ENCODE results near the gene RBM47. TPM values are rescaled to one million over a fixed set of nuclear protein-coding genes. Genes with fewer than 3 reads are reported as not detected.
"Not testable (repeated sequence)": the region's sequence is repeated elsewhere in the genome, so short reads cannot be mapped to it uniquely, and the experiment has no call there.

The RBM47 gene
- total and polyA plus RNA-seq, 2 donors (not counting 1 experiment from before 2014, with no cell fraction given): 5.6 to 12.9 TPM

GRCh38 chr4:40630335-40631021 lies 814 bp upstream of the RBM47 start:
- H3K79me2 ChIP-seq (ENCODE audit: control insufficient read depth, insufficient read depth, low read length): no peaks in the 10 kb centered on the region
- H3K36me3 ChIP-seq (replicated peaks in 1 of 2; ENCODE audit: control extremely low read depth in 1 of 2, control insufficient read depth in 1 of 2, extremely low read depth in 1 of 2, insufficient read depth in 2 of 2, low read length in 1 of 2): no peaks in the 10 kb centered on the region
- TF ChIP-seq CTCF (IDR thresholded peaks at IDR 0.05) (no peak), EZH2 (IDR thresholded peaks at IDR 0.05; ENCODE audit: borderline replicate concordance, insufficient read depth, low read depth, low read length, poor library complexity, severe bottlenecking) (no peak)
- peak overlapping the region; percentile 78 for H3K9ac ChIP-seq (ENCODE audit: low read length)
- intact Hi-C loops (cut with micrococcal nuclease): loop anchor here (1.0 to 2.0 kb wide), 2 partner anchors 9 to 26 kb away; no protein-coding TSS in a partner anchor
- peak overlapping the region; percentile 59 to 88 (median 70) for H3K4me3 ChIP-seq (ENCODE audit: control extremely low read depth in 1 of 5, extremely low read depth in 1 of 5, insufficient read depth in 1 of 5, low read depth in 2 of 5, low read length in 4 of 5)
- ATAC-seq (ENCODE audit: low read depth): peak; percentile 71
- ChIA-PET POLR2A (interaction anchor here (0.6 kb wide), 2 partner anchors 14 to 122 kb away, joined by 3 to 7 read pairs; no protein-coding TSS in a partner anchor), CTCF (interaction anchor here (0.6 to 1.6 kb wide), 2 partner anchors 18 to 29 kb away, joined by 3 to 4 read pairs; no protein-coding TSS in a partner anchor)
- 4% methylated on average over 40 of the region's 41 CpGs for WGBS (ENCODE audit: insufficient coverage)
- no peaks in the 10 kb centered on the region for H3K27me3 ChIP-seq (replicated peaks in 1 of 4; ENCODE audit: control extremely low read depth in 1 of 4, control insufficient read depth in 3 of 4, insufficient read depth in 4 of 4, low read length in 3 of 4)
- H3K4me2 ChIP-seq (replicated peaks; ENCODE audit: low read depth, low read length, poor library complexity, severe bottlenecking): peak overlapping the region; percentile 98
- no peaks in the 10 kb centered on the region for H4K20me1 ChIP-seq (ENCODE audit: control insufficient read depth, insufficient read depth, low read length, poor library complexity, severe bottlenecking)
- Mint-ChIP-seq H3K27ac (peak overlapping the region; percentile 86), H3K9me3 (ENCODE audit: insufficient read depth) (no peaks in the 10 kb centered on the region), H3K27me3 (peaks cover 4% of the 10 kb centered on the region), H3K4me1 (peaks cover 20% of the 10 kb centered on the region), H3K4me3 (peak overlapping the region; percentile 96)
- no peaks in the 10 kb centered on the region for H3K9me3 ChIP-seq (ENCODE audit: control extremely low read depth in 1 of 3, control insufficient read depth in 2 of 3, insufficient read depth in 1 of 3, low read length in 2 of 3)
- H3K27ac ChIP-seq (ENCODE audit: low read length in 2 of 2): peak overlapping the region; percentile 61 to 72
- peak; percentile 70 for DNase-seq
- peak overlapping the region; percentile 88 for H2AFZ ChIP-seq (ENCODE audit: insufficient read depth, low read depth, low read length, poor library complexity, severe bottlenecking)
- H3K4me1 ChIP-seq (ENCODE audit: control insufficient read depth in 2 of 2, insufficient read depth in 2 of 2, low read length in 2 of 2): peaks cover 14 to 15% of the 10 kb centered on the region in 2 donors

- intact Hi-C loops (cut with micrococcal nuclease): loop anchor here (10.0 kb wide), 2 partner anchors 86 to 574 kb away; partner anchors contain the start of gene N4BP2
- H2AFZ ChIP-seq (ENCODE audit: insufficient read depth, low read depth, low read length, poor library complexity, severe bottlenecking): peak overlapping the region; percentile 88
- no peaks in the 10 kb centered on the region for H3K9me3 ChIP-seq (ENCODE audit: control extremely low read depth in 1 of 3, control insufficient read depth in 2 of 3, insufficient read depth in 1 of 3, low read length in 2 of 3)
- H3K9ac ChIP-seq (ENCODE audit: low read length): peak overlapping the region; percentile 78
- H3K4me3 ChIP-seq (ENCODE audit: control extremely low read depth in 1 of 5, extremely low read depth in 1 of 5, insufficient read depth in 1 of 5, low read depth in 2 of 5, low read length in 4 of 5): peak overlapping the region in 4 of 5 experiments; percentile 62 to 88 (median 76)
- peak overlapping the region; percentile 98 for H3K4me2 ChIP-seq (replicated peaks; ENCODE audit: low read depth, low read length, poor library complexity, severe bottlenecking)
- no peak overlapping the region for H3K27ac Mint-ChIP-seq
- H3K9me3 Mint-ChIP-seq (ENCODE audit: insufficient read depth): no peaks in the 10 kb centered on the region
- DNase-seq: no peak
- no peaks in the 10 kb centered on the region for H3K27me3 ChIP-seq (replicated peaks in 1 of 4; ENCODE audit: control extremely low read depth in 1 of 4, control insufficient read depth in 3 of 4, insufficient read depth in 4 of 4, low read length in 3 of 4)
- WGBS (ENCODE audit: insufficient coverage): no CpG with 5 or more reads among the region's 6 CpGs
- no peak overlapping the region for H3K27ac ChIP-seq (ENCODE audit: low read length in 2 of 2)
- POLR2A ChIA-PET: no interaction called here
- CTCF ChIA-PET: interaction anchor here (0.5 kb wide), 1 partner anchor 538 kb away, joined by 3 read pairs; no protein-coding TSS in a partner anchor
- no peaks in the 10 kb centered on the region for H4K20me1 ChIP-seq (ENCODE audit: control insufficient read depth, insufficient read depth, low read length, poor library complexity, severe bottlenecking)
- H3K4me1 ChIP-seq (ENCODE audit: control insufficient read depth in 2 of 2, insufficient read depth in 2 of 2, low read length in 2 of 2): peaks cover 14 to 15% of the 10 kb centered on the region in 2 donors
- peak overlapping the region; percentile 96 for H3K4me3 Mint-ChIP-seq
- H3K27me3 Mint-ChIP-seq: peaks cover 4% of the 10 kb centered on the region
- H3K79me2 ChIP-seq (ENCODE audit: control insufficient read depth, insufficient read depth, low read length): no peaks in the 10 kb centered on the region
- TF ChIP-seq EZH2 (IDR thresholded peaks at IDR 0.05; ENCODE audit: borderline replicate concordance, insufficient read depth, low read depth, low read length, poor library complexity, severe bottlenecking) (no peak), CTCF (IDR thresholded peaks at IDR 0.05) (no peak)
- H3K36me3 ChIP-seq (replicated peaks in 1 of 2; ENCODE audit: control extremely low read depth in 1 of 2, control insufficient read depth in 1 of 2, extremely low read depth in 1 of 2, insufficient read depth in 2 of 2, low read length in 1 of 2): no peaks in the 10 kb centered on the region
- H3K4me1 Mint-ChIP-seq: peaks cover 20% of the 10 kb centered on the region
- ATAC-seq (ENCODE audit: low read depth): no peak
Observed at GRCh38 chr4:40628888-40629287, 776 bp downstream of the RBM47 start.

DNA sequence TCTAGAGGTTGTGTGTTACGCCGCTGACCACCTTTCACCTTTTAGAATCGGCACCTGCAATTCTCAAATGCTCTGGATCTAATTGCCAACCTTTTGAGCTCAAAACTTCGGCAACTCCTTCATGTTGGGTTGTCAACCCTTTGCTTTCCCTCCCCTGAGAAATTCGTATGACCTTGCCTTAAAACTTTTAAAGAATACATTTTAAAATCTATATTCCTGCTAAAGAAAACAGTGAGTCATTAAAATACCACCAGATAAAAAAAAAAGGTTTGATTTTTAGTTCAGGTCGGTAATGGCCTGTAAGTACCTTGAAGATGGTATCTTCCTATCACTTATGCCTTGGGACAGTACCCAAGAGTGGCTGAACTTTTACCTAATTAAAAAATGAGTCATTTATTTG lies 1.3 kb downstream of the RBM47 start:
- H3K79me2 ChIP-seq (ENCODE audit: control insufficient read depth, insufficient read depth, low read length); DNase-seq; H3K9ac ChIP-seq (ENCODE audit: low read length); H3K27ac Mint-ChIP-seq; H4K20me1 ChIP-seq (ENCODE audit: control insufficient read depth, insufficient read depth, low read length, poor library complexity, severe bottlenecking); H3K9me3 Mint-ChIP-seq (ENCODE audit: insufficient read depth); CTCF ChIA-PET; ATAC-seq (ENCODE audit: low read depth); H3K27me3 Mint-ChIP-seq; H3K4me2 ChIP-seq (replicated peaks; ENCODE audit: low read depth, low read length, poor library complexity, severe bottlenecking); H3K27ac ChIP-seq (ENCODE audit: low read length in 2 of 2); H3K9me3 ChIP-seq (ENCODE audit: control extremely low read depth in 1 of 3, control insufficient read depth in 2 of 3, insufficient read depth in 1 of 3, low read length in 2 of 3); H2AFZ ChIP-seq (ENCODE audit: insufficient read depth, low read depth, low read length, poor library complexity, severe bottlenecking); POLR2A ChIA-PET; H3K36me3 ChIP-seq (replicated peaks in 1 of 2; ENCODE audit: control extremely low read depth in 1 of 2, control insufficient read depth in 1 of 2, extremely low read depth in 1 of 2, insufficient read depth in 2 of 2, low read length in 1 of 2); H3K27me3 ChIP-seq (replicated peaks in 1 of 4; ENCODE audit: control extremely low read depth in 1 of 4, control insufficient read depth in 3 of 4, insufficient read depth in 4 of 4, low read length in 3 of 4): not testable (repeated sequence)
- 100% methylated on average over 3 of the region's 6 CpGs for WGBS (ENCODE audit: insufficient coverage)
- peaks cover 20% of the 10 kb centered on the region for H3K4me1 Mint-ChIP-seq
- H3K4me3 ChIP-seq (ENCODE audit: control extremely low read depth in 1 of 5, extremely low read depth in 1 of 5, insufficient read depth in 1 of 5, low read depth in 2 of 5, low read length in 4 of 5): peak overlapping the region in 1 of 5 experiments; percentile 8
- intact Hi-C loops (cut with micrococcal nuclease): loop anchor here (10.0 kb wide), 2 partner anchors 86 to 574 kb away; partner anchors contain the start of gene N4BP2
- peaks cover 14 to 15% of the 10 kb centered on the region in 2 donors for H3K4me1 ChIP-seq (ENCODE audit: control insufficient read depth in 2 of 2, insufficient read depth in 2 of 2, low read length in 2 of 2)
- peak overlapping the region; percentile 35 for H3K4me3 Mint-ChIP-seq

Data from B cell (primary cell).